DMS153 treated with DMSO at 0.1 percent for 48 hours (cell line): ENCODE results near the gene C1orf21.

Experiments used
- DNase-seq: peaks from one replicate; lab custom pipeline; 2025; ENCODE audit not compliant: unreplicated experiment; lab: John Stamatoyannopoulos, UW

C1orf21 gene

GRCh38 chr1:184510110-184510509, 123.3 kb downstream of the C1orf21 start:
- no peak for DNase-seq

GRCh38 chr1:184512724-184513123, 125.9 kb downstream of the C1orf21 start:
- DNase-seq: no peak

GRCh38 chr1:184513421-184513820, 126.6 kb downstream of the C1orf21 start:
- DNase-seq: no peak

GRCh38 chr1:184513966-184514365, 127.1 kb downstream of the C1orf21 start:
- no peak for DNase-seq

- no peak for DNase-seq
These were observed 127.6 kb downstream of the C1orf21 start for GRCh38 chr1:184514447-184514846.

GRCh38 chr1:184517130-184517529, 130.3 kb downstream of the C1orf21 start:
- DNase-seq: no peak

- no peak for DNase-seq
These were observed 132.0 kb downstream of the C1orf21 start for GRCh38 chr1:184518736-184519357.

GRCh38 chr1:184520336-184520735, 133.5 kb downstream of the C1orf21 start:
- no peak for DNase-seq

- DNase-seq: no peak
These were observed 137.4 kb downstream of the C1orf21 start for GRCh38 chr1:184524248-184524647.

GRCh38 chr1:184527402-184527801, 140.6 kb downstream of the C1orf21 start:
- DNase-seq: no peak

- DNase-seq: no peak
These were observed 143.4 kb downstream of the C1orf21 start for GRCh38 chr1:184530226-184530625.

GRCh38 chr1:184531296-184531695, 144.5 kb downstream of the C1orf21 start:
- DNase-seq: no peak

GRCh38 chr1:184532199-184532598, 145.4 kb downstream of the C1orf21 start:
- DNase-seq: no peak

GRCh38 chr1:184533049-184533448, 146.2 kb downstream of the C1orf21 start:
- peak; percentile 73 for DNase-seq

- DNase-seq: no peak
These were observed 147.1 kb downstream of the C1orf21 start for GRCh38 chr1:184533915-184534314.

- DNase-seq: no peak
These were observed 147.9 kb downstream of the C1orf21 start for GRCh38 chr1:184534690-184535089.

GRCh38 chr1:184535191-184535970, 148.6 kb downstream of the C1orf21 start:
- no peak for DNase-seq

- no peak for DNase-seq
These were observed 149.6 kb downstream of the C1orf21 start for GRCh38 chr1:184536246-184536985.

GRCh38 chr1:184539580-184539979, 152.8 kb downstream of the C1orf21 start:
- no peak for DNase-seq

- no peak for DNase-seq
These were observed 154.8 kb downstream of the C1orf21 start for GRCh38 chr1:184541537-184542152.

- no peak for DNase-seq
These were observed 155.5 kb downstream of the C1orf21 start for GRCh38 chr1:184542291-184542690.
